Inflammatory macrophage (primary cell): ENCODE measurements around the gene C1orf122.

Experiments
- DNase-seq, 2 donors: peaks; one replicate each; pipeline ENCODE4 v3.0.0-alpha.2; 2020 to 2022

Gene C1orf122

GRCh38 chr1:37846647-37847339 lies 39.2 kb downstream of the C1orf122 start:
- DNase-seq, result peak in 1 of 2 donors; percentile 5

- DNase-seq, result no peak
Measured at GRCh38 chr1:37849480-37849879, 41.9 kb downstream of the C1orf122 start.

- peak; percentile 59 to 70 for DNase-seq
Measured at GRCh38 chr1:37850352-37850955, 42.9 kb downstream of the C1orf122 start.

GRCh38 chr1:37851262-37851661 lies 43.7 kb downstream of the C1orf122 start:
- DNase-seq, result no peak

- peak; percentile 52 to 73 for DNase-seq
Measured at GRCh38 chr1:37851782-37852210, 44.2 kb downstream of the C1orf122 start.

- no peak for DNase-seq
Measured at GRCh38 chr1:37853157-37853556, 45.6 kb downstream of the C1orf122 start.

GRCh38 chr1:37854406-37854805 lies 46.8 kb downstream of the C1orf122 start:
- no peak for DNase-seq
